ENCODE data around the gene UQCC3. TPM values are rescaled to one million over a fixed set of nuclear protein-coding genes. Genes with fewer than 3 reads are reported as not detected.

UQCC3 gene
- total and polyA plus RNA-seq, 10 of the 15 experiments (the other 5 are each of a cell fraction or from before 2014, with no cell fraction given) = 1.3 to 20.5 (median 8.2) TPM

GRCh38 chr11:62671608-62672389 is at the start of gene UQCC3, which contains the start of gene LBHD1 (continued):
- TF ChIP-seq BCLAF1 (IDR thresholded peaks at IDR 0.05) = no peak
- no peak for TF ChIP-seq BCL3 (IDR thresholded peaks at IDR 0.05; ENCODE audit: borderline replicate concordance, insufficient read depth, low read depth, low read length, poor library complexity, severe bottlenecking)
- TF ChIP-seq ETV6 (conservative IDR thresholded peaks at IDR 0.05 in 1 of 2, IDR thresholded peaks at IDR 0.05 in 1 of 2; ENCODE audit: borderline replicate concordance in 1 of 2, low read depth in 1 of 2) = 0 out of 4 replicates have a peak, but pooled peaks of 1 of the 2 experiments have one; percentile 48
- TF ChIP-seq HDAC2 (IDR thresholded peaks at IDR 0.05) = no peak
- TF ChIP-seq PKNOX1 (IDR thresholded peaks at IDR 0.05) = peak; percentile 36; the same call in 1 of the 2 replicates
- TF ChIP-seq IKZF2 (IDR thresholded peaks at IDR 0.05) = peak; percentile 68 to 83; a peak in 3 of 4 replicates
- TF ChIP-seq CBX3 (IDR thresholded peaks at IDR 0.05; ENCODE audit: borderline replicate concordance, low read depth) = no peak
- TF ChIP-seq RUNX3 (IDR thresholded peaks at IDR 0.05; ENCODE audit: low read length) = peak; percentile 66
- TF ChIP-seq ZZZ3 (IDR thresholded peaks at IDR 0.05; ENCODE audit: control insufficient read depth, insufficient read length, low read depth) = no peak
- TF ChIP-seq MEF2A (IDR thresholded peaks at IDR 0.05; ENCODE audit: insufficient read depth, low read depth, low read length) = peak; percentile 56; the same call in 1 of the 2 replicates
- TF ChIP-seq SPI1 (IDR thresholded peaks at IDR 0.05; ENCODE audit: borderline replicate concordance, insufficient read depth, low read depth, low read length) = no peak
- TF ChIP-seq ATF3 (IDR thresholded peaks at IDR 0.05; ENCODE audit: borderline replicate concordance, extremely low read depth, low read depth, low read length) = no peak
- peak in 1 of 2 experiments; percentile 74; a peak in 2 of 4 replicates for TF ChIP-seq BHLHE40 (IDR thresholded peaks at IDR 0.05; ENCODE audit: borderline replicate concordance in 1 of 2, low read depth in 2 of 2, low read length in 1 of 2)
- TF ChIP-seq EGR1 (IDR thresholded peaks at IDR 0.05; ENCODE audit: borderline replicate concordance in 1 of 2, low read depth in 2 of 2, low read length in 2 of 2) = peak in 1 of 2 experiments; percentile 48; a peak in 1 of 3 replicates
- TF ChIP-seq FOXK2 (IDR thresholded peaks at IDR 0.05) = no peak
- no peak for TF ChIP-seq WRNIP1 (IDR thresholded peaks at IDR 0.05; ENCODE audit: borderline replicate concordance, low read depth, low read length)
- TF ChIP-seq BMI1 (IDR thresholded peaks at IDR 0.05; ENCODE audit: borderline replicate concordance) = no peak
- 0 out of 2 replicates have a peak, but pooled peaks have one; percentile 56 for TF ChIP-seq STAT1 (conservative IDR thresholded peaks at IDR 0.05)
- peak; percentile 72; the same call in 1 of the 2 replicates for TF ChIP-seq TCF12 (IDR thresholded peaks at IDR 0.05; ENCODE audit: low read depth, low read length)
- peak; percentile 72; the same call in 2 of the 3 replicates for TF ChIP-seq POU2F2 (IDR thresholded peaks at IDR 0.05; ENCODE audit: borderline replicate concordance, low read depth, low read length)
